ENCODE measurements around the gene CREBRF.
"Not testable (repeated sequence)": the region's sequence is repeated elsewhere in the genome, so short reads cannot be mapped to it uniquely, and the experiment has no call there.

The CREBRF gene, protein sequence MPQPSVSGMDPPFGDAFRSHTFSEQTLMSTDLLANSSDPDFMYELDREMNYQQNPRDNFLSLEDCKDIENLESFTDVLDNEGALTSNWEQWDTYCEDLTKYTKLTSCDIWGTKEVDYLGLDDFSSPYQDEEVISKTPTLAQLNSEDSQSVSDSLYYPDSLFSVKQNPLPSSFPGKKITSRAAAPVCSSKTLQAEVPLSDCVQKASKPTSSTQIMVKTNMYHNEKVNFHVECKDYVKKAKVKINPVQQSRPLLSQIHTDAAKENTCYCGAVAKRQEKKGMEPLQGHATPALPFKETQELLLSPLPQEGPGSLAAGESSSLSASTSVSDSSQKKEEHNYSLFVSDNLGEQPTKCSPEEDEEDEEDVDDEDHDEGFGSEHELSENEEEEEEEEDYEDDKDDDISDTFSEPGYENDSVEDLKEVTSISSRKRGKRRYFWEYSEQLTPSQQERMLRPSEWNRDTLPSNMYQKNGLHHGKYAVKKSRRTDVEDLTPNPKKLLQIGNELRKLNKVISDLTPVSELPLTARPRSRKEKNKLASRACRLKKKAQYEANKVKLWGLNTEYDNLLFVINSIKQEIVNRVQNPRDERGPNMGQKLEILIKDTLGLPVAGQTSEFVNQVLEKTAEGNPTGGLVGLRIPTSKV

GRCh38 chr5:173055983-173056782 lies at the start of gene CREBRF:
CREBRF (plus strand) TSS chr5:173056352; CDS start chr5:173080776, 24,424 bp downstream.
- peak; percentile 66 to 85 for DNase-seq

DNA sequence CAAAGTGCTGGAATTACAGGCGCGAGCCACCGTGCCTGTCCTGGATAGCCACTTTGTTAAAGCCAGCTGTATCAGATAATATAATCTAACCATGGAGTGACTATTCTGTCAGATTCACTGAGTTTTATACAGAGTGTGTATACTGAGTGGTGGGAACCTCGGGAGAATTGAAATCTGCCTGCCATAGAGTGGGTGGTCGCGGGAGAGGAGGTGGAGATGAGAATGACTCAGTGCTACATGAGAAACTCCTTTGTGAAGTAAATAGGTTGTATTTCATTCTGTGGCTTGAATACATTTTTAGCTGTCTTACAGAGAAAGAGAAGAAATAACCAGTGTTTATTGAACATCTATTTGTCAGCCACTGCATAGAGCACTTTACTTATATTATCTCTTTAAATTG lies 46.1 kb upstream of the CREBRF start:
- DNase-seq: no peak

DNA sequence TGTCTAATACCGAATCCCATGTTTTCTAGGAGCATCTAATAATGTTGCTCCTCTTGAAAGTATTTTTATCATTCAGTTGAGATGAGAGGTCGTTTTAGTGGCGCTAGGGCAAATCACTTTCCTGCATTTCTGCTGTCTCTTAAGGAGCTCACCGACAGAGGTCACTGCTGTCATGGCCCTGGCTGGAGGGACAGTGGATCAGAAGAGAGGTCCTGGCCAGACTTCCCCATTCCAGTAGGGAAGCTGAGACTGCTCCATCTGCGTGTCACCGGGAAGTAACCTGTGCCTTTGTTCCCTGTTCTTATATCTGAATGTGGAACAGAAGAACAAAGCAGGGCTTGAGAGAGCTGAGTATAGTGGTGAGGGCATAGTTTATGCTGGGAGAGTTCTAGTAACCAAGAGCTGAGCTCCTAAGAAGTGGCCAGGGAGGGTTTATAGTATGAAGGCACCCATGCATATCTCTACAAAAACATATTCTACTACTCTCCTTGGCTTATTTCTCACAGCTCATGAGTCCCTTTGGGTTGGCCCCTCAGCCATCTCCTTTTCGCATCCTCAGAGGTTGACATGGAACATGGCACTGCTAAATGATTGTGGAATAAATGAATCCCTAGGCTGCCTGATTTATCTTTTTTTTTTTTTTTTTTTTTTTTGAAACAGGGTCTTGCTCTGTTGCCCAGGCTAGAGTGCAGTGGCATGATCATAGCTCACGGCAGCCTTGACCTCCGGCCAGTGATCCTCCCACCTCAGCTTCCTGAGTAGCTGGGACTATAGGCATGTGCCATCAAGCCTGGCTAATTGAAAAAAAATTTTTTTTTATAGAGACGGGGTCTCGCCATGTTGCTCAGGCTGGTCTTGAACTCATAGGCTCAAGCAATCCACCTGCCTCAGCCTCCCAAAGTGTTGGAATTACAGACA lies 45.3 kb upstream of the CREBRF start:
- peak in 1 of 2 experiments; percentile 41 for DNase-seq

DNA sequence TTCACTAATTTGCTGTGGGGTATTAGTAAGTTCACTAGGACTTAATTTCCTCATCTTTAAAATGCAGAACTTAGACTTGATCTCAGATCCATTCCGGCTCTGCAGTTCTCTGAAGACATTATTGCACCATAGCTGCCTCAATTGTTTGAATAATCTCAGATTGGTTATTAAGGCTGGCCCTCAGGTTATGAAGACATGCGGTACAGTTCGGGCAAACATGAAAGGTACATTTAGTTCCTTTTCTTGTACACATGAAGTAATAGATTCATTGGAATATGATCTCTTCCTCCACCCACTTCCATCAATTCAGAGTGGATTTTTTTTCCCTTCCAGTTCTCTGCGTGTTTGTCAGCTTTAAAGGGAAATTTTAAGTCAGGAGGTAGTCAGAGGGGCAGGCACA lies 44.6 kb upstream of the CREBRF start:
- no peak for DNase-seq

DNA sequence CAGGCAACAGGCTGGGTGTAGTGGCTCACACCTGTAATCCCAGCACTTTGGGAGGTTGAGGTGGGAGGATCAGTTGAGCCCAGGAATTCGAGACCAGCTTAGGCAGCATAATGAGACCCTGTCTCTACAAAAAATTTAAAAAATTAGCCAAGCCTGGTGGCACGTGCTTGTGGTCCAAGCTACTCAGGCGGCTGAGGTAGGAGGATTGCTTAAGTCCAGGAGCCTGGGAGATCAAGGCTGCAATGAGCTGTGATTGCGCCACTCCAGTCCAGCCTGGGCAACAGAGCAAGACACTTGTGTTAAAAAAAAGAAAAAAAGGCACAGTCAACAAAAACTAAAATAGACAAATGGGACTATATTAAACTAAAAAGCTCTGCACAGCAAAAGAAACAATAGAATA lies 43.3 kb upstream of the CREBRF start:
- DNase-seq: no peak

- DNase-seq: no peak
Measured at GRCh38 chr5:173014671-173015070, 41.5 kb upstream of the CREBRF start.

DNA sequence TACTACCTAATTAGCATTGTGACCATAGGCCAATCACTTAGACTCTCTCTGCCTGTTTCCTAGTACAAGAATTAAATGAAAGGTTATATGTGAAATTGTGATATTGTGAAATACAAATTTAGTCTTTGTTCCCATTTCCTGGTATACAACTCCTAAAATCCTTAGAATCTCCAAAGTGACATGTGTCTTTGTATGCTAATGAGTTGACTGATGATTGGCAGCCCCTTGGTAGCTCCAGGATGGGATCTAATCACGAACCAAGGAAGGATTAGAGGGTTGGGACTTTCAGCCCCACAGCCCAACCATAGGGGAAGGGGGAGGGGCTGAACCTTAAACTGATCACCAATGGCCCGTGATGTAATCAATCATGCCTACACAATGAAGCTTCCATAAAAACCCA lies 41.0 kb upstream of the CREBRF start:
- no peak for DNase-seq

DNA sequence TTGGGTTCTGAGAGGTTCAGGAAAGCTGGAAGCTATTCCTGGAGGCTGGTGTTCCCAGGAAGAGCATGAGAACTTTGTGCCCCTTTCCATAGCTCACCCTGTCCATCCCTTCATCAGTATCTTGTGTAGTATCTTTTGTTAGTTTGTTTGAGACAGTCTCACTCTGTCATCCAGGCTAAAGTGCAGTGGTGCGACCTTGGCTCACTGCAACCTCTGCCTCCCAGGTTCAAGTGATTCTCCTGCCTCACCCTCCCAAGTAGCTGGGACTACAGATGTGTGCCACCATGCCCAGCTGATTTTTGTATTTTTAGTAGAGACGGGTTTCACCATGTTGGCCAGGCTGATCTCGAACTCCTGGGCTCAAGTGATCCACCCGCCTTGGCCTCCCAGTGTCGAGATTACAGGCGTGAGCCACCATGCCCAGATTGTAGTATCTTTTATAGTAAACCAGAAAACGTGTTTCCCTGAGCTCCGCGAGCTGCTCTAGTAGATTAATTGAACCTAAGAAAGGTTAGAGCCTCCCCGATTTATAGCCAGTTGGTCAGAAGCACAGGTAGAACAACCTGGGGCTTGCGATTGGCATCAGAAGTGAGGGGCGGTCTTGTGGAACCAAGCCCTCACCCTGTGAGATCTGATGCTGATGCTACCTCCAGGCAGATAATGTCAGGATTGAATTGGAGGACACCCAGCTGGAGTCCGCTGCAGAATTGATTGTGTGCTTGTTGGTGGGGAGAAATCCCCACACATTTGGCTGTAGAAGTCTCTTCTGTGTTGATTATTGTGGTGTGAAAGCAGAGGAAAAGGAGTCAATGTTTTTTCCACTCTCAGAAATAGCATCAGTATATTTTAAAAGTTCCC lies 40.3 kb upstream of the CREBRF start:
- DNase-seq: no peak

DNA sequence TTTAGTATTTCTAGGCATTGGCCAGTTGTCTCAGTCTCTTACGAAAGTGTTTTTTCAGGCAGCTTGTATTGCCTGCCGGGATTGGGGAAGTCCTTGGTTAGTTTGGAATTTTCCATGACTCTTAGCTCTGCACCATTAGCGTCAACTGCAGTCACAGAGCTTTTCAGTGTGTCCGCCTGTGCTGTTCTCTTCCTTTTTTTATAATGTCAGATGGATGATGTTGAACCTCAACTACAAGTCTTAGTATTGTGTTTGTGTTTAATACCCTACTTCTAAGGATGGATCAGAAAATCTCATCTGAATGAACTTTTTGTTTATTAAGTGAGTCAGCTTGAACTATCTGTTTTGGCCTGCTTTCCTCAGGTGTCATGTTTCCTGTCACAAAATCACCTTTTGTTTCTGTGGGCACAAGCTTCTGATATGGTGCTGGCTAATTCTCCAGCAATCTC lies 39.5 kb upstream of the CREBRF start:
- DNase-seq: no peak

- not testable (repeated sequence) for DNase-seq
Measured at GRCh38 chr5:173017087-173017486, 39.1 kb upstream of the CREBRF start.

DNA sequence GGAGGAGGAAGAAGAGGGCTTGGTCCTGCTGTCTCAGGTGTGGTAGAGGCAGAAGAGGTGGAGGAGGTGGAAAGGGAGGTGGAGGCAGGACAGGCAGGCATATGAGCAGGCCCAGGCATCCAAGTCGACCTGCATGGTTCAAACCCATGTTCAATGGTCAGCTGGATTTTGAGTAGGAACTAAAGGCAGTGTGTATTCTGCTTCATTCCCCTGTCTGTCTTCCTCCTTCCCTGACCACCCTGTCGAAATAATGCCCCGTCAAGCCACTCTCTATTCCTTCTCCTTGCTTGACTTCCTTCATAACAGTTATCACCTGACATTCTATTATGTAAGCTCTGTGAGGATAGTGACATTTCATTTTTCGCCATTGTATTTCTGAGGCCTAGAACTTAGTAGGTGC lies 37.8 kb upstream of the CREBRF start:
- no peak for DNase-seq

- no peak for DNase-seq
Measured at GRCh38 chr5:173020154-173020581, 36.0 kb upstream of the CREBRF start.

- no peak for DNase-seq
Measured at GRCh38 chr5:173020643-173021042, 35.5 kb upstream of the CREBRF start.

DNA sequence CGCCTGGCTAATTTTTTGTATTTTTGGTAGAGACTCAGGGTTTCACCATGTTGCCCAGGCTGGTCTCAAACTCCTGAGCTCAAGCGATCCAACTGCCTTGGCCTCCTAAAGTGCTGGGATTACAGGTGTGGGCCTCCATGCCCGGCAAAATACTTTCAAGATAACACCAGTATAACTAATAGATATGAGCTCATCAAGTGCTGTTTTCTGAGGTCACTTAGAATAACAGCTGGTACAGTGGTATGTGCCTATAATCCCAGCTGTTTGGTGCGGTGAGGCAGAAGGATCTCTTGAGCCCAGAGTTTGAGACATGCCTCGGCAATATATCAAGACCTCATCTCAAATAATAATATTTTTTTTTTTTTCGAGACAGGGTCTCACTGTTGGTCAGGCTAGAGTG lies 30.5 kb upstream of the CREBRF start:
- DNase-seq: no peak

GRCh38 chr5:173027905-173028304 lies 28.2 kb upstream of the CREBRF start:
- DNase-seq: no peak

GRCh38 chr5:173028811-173029327 lies 27.3 kb upstream of the CREBRF start:
- no peak for DNase-seq

GRCh38 chr5:173029499-173029921 lies 26.6 kb upstream of the CREBRF start:
- no peak for DNase-seq

- not testable (repeated sequence) for DNase-seq
Measured at GRCh38 chr5:173032096-173032495, 24.1 kb upstream of the CREBRF start.

DNA sequence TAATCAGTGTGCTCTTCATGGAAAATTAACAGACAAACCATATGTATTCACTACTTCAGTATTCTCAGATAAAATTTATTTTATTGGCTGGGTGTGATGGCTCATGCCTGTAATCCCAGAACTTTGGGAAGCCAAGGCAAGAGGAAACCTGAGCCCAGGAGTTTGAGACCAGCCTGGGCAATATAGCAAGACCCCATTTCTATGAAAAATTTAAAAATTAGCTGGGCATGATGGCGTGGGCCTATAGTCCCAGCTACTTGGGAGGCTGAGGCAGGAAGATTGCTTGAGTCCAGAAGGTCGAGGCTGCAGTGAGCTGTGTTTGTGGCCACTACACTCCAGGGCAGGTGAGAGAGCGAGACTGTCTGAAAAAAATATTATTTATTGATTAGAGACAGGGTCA lies 23.4 kb upstream of the CREBRF start:
- DNase-seq: no peak

GRCh38 chr5:173033923-173034322 lies 22.2 kb upstream of the CREBRF start:
- no peak for DNase-seq

Measured in cerebellar nuclear complex (tissue), 1 donor.